ENCODE data around the gene DCLRE1B.
A peak's percentile ranks its signal among the peaks of the same experiment; 100 is the strongest.

Gene DCLRE1B

GRCh38 chr1:113957984-113958383 is 52.9 kb downstream of the DCLRE1B start:
- no peak for TF ChIP-seq EZH2phosphoT487 (IDR thresholded peaks at IDR 0.05; ENCODE audit: borderline replicate concordance)
- TF ChIP-seq CTCF (conservative IDR thresholded peaks at IDR 0.05; ENCODE audit: low read length): no peak
- no peaks in the 10 kb centered on the region for H3F3A ChIP-seq (ENCODE audit: low read depth)
- H3K9me3 ChIP-seq (ENCODE audit: insufficient read depth, low read depth, low read length): no peaks in the 10 kb centered on the region
- H3K36me3 ChIP-seq (ENCODE audit: insufficient read depth, low read length): peaks cover 91% of the 10 kb centered on the region
- H3K4me3 ChIP-seq (ENCODE audit: low read length, poor library complexity, severe bottlenecking): no peak overlapping the region
- no peaks in the 10 kb centered on the region for H3K9me2 ChIP-seq (replicated peaks; ENCODE audit: low read depth, low read length)
- H2AFZ ChIP-seq (ENCODE audit: low read length): no peak overlapping the region
- no peak overlapping the region for H3K4me2 ChIP-seq (ENCODE audit: low read depth, low read length, poor library complexity, severe bottlenecking)
- no peaks in the 10 kb centered on the region for H3K27me3 ChIP-seq (ENCODE audit: insufficient read depth, low read length, poor library complexity, severe bottlenecking)
- no peaks in the 10 kb centered on the region for H3K4me1 ChIP-seq (ENCODE audit: insufficient read depth, low read length, poor library complexity, severe bottlenecking)
- H3K9ac ChIP-seq (ENCODE audit: low read depth, low read length, poor library complexity, severe bottlenecking): no peak overlapping the region
- H3K79me2 ChIP-seq (ENCODE audit: insufficient read depth, low read length): peaks cover 16% of the 10 kb centered on the region; the same call in 1 of the 2 replicates
- no peaks in the 10 kb centered on the region for H4K20me1 ChIP-seq (ENCODE audit: insufficient read depth, low read length, poor library complexity, severe bottlenecking)

- H3K4me1 ChIP-seq (ENCODE audit: insufficient read depth, low read length, poor library complexity, severe bottlenecking): no peaks in the 10 kb centered on the region
- H2AFZ ChIP-seq (ENCODE audit: low read length): no peak overlapping the region
- peaks cover 2% of the 10 kb centered on the region for H4K20me1 ChIP-seq (ENCODE audit: insufficient read depth, low read length, poor library complexity, severe bottlenecking)
- no peaks in the 10 kb centered on the region for H3K9me3 ChIP-seq (ENCODE audit: insufficient read depth, low read depth, low read length)
- H3F3A ChIP-seq (ENCODE audit: low read depth): no peaks in the 10 kb centered on the region
- H3K9ac ChIP-seq (ENCODE audit: low read depth, low read length, poor library complexity, severe bottlenecking): no peak overlapping the region
- TF ChIP-seq CTCF (conservative IDR thresholded peaks at IDR 0.05; ENCODE audit: low read length) (no peak), EZH2phosphoT487 (IDR thresholded peaks at IDR 0.05; ENCODE audit: borderline replicate concordance) (no peak)
- H3K4me3 ChIP-seq (ENCODE audit: low read length, poor library complexity, severe bottlenecking): no peak overlapping the region
- peaks cover 11% of the 10 kb centered on the region; the same call in 1 of the 2 replicates for H3K79me2 ChIP-seq (ENCODE audit: insufficient read depth, low read length)
- peaks cover 93% of the 10 kb centered on the region for H3K36me3 ChIP-seq (ENCODE audit: insufficient read depth, low read length)
- no peaks in the 10 kb centered on the region for H3K27me3 ChIP-seq (ENCODE audit: insufficient read depth, low read length, poor library complexity, severe bottlenecking)
- H3K9me2 ChIP-seq (replicated peaks; ENCODE audit: low read depth, low read length): no peaks in the 10 kb centered on the region
- no peak overlapping the region for H3K4me2 ChIP-seq (ENCODE audit: low read depth, low read length, poor library complexity, severe bottlenecking)
These were observed 53.6 kb downstream of the DCLRE1B start for GRCh38 chr1:113958691-113959090.

GRCh38 chr1:113963281-113963906 is 58.3 kb downstream of the DCLRE1B start:
- Histone ChIP-seq H4K20me1 (ENCODE audit: insufficient read depth, low read length, poor library complexity, severe bottlenecking) (peaks cover 5% of the 10 kb centered on the region), H3K36me3 (ENCODE audit: insufficient read depth, low read length) (peaks cover 95% of the 10 kb centered on the region), H3K27me3 (ENCODE audit: insufficient read depth, low read length, poor library complexity, severe bottlenecking) (no peaks in the 10 kb centered on the region)

More at GRCh38 chr1:113963281-113963906, 58.3 kb downstream of the DCLRE1B start:
- TF ChIP-seq CTCF (conservative IDR thresholded peaks at IDR 0.05; ENCODE audit: low read length) (peak; percentile 31; the same call in 1 of the 2 replicates), EZH2phosphoT487 (IDR thresholded peaks at IDR 0.05; ENCODE audit: borderline replicate concordance) (no peak)
- H3K9me3 ChIP-seq (ENCODE audit: insufficient read depth, low read depth, low read length): no peaks in the 10 kb centered on the region
- no peak overlapping the region for H2AFZ ChIP-seq (ENCODE audit: low read length)
- no peaks in the 10 kb centered on the region for H3F3A ChIP-seq (ENCODE audit: low read depth)
- H3K9me2 ChIP-seq (replicated peaks; ENCODE audit: low read depth, low read length): no peaks in the 10 kb centered on the region
- no peak overlapping the region for H3K9ac ChIP-seq (ENCODE audit: low read depth, low read length, poor library complexity, severe bottlenecking)
- H3K79me2 ChIP-seq (ENCODE audit: insufficient read depth, low read length): no peaks in the 10 kb centered on the region
- H3K4me3 ChIP-seq (ENCODE audit: low read length, poor library complexity, severe bottlenecking): no peak overlapping the region
- H3K4me2 ChIP-seq (ENCODE audit: low read depth, low read length, poor library complexity, severe bottlenecking): no peak overlapping the region
- H3K4me1 ChIP-seq (ENCODE audit: insufficient read depth, low read length, poor library complexity, severe bottlenecking): no peaks in the 10 kb centered on the region

All from Loucy (cell line).